Parathyroid adenoma (tissue), 2 donors: ENCODE data around the gene RPS29.

Source experiments
- H2AFZ ChIP-seq: fragments of 300-600 bp; sonication (generic); one replicate; pipeline ENCODE4 v1.7.0; 2017; ENCODE audit warnings: antibody characterized with exemption, mild to moderate bottlenecking
- H3K27ac ChIP-seq: fragments of 300-600 bp; sonication (generic); one replicate; pipeline ENCODE4 v1.7.0; 2017
- H3K27me3 ChIP-seq: fragments of 300-600 bp; sonication (generic); one replicate; pipeline ENCODE4 v1.7.0; 2017; ENCODE audit warnings: low read length; ENCODE audit not compliant: control insufficient read depth, insufficient read depth
- H3K36me3 ChIP-seq: fragments of 300-600 bp; sonication (generic); one replicate; pipeline ENCODE4 v1.7.0; 2017; ENCODE audit warnings: low read length; ENCODE audit not compliant: control insufficient read depth, insufficient read depth
- H3K4me1 ChIP-seq: fragments of 300-600 bp; sonication (generic); one replicate; pipeline ENCODE4 v1.7.0; 2017; ENCODE audit warnings: control low read depth
- H3K4me2 ChIP-seq: fragments of 300-600 bp; sonication (generic); one replicate; pipeline ENCODE4 v1.7.0; 2017; ENCODE audit warnings: low read length
- H3K4me3 ChIP-seq: fragments of 300-600 bp; sonication (generic); one replicate; pipeline ENCODE4 v1.7.0; 2017; ENCODE audit warnings: low read depth, low read length
- H3K79me2 ChIP-seq: fragments of 300-600 bp; sonication (generic); one replicate; pipeline ENCODE4 v1.7.0; 2017; ENCODE audit warnings: control low read depth
- H3K9ac ChIP-seq: fragments of 300-600 bp; sonication (generic); one replicate; pipeline ENCODE4 v1.7.0; 2017; ENCODE audit warnings: mild to moderate bottlenecking
- H3K9me3 ChIP-seq: fragments of 300-600 bp; sonication (generic); one replicate; pipeline ENCODE4 v1.7.0; 2017; ENCODE audit warnings: low read length; ENCODE audit not compliant: control insufficient read depth
- TF ChIP-seq, protein P1 (sequence below): fragments of 300-600 bp; sonication (generic); IDR thresholded peaks from one replicate; pipeline ENCODE4 v1.7.0; 2017; ENCODE audit warnings: antibody characterized with exemption, mild to moderate bottlenecking
- donor health status: primary hyperparathyroidism.

RPS29 gene

DNA sequence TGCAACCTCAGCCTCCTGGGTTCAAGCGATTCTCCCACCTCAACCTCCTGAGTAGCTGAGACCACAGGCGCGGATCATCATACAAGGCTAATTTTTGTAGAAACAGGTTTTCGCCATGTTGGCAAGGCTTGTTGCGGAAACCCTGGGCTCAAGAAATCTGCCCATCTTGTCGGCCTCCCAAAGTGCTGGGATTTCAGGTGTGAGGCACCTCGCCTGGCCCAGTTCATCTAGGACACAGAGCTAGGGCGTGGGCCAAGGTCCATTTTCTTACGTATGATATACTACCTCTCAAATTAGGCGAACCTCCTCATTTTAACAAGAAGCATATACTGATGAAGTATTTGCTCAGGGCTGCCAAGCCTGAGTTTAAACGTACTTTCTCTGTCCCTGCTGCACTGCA, 2.1 kb downstream of the RPS29 start:
- Histone ChIP-seq H3K4me3 (no peak overlapping the region), H3K9ac (no peak overlapping the region), H3K9me3 (no peaks in the 10 kb centered on the region), H3K27ac (no peak overlapping the region), H3K79me2 (peaks cover 40% of the 10 kb centered on the region), H3K36me3 (no peaks in the 10 kb centered on the region), H3K4me1 (peaks cover 3% of the 10 kb centered on the region), H3K27me3 (no peaks in the 10 kb centered on the region), H3K4me2 (no peak overlapping the region), H2AFZ (no peak overlapping the region)
- TF ChIP-seq, protein P1, sequence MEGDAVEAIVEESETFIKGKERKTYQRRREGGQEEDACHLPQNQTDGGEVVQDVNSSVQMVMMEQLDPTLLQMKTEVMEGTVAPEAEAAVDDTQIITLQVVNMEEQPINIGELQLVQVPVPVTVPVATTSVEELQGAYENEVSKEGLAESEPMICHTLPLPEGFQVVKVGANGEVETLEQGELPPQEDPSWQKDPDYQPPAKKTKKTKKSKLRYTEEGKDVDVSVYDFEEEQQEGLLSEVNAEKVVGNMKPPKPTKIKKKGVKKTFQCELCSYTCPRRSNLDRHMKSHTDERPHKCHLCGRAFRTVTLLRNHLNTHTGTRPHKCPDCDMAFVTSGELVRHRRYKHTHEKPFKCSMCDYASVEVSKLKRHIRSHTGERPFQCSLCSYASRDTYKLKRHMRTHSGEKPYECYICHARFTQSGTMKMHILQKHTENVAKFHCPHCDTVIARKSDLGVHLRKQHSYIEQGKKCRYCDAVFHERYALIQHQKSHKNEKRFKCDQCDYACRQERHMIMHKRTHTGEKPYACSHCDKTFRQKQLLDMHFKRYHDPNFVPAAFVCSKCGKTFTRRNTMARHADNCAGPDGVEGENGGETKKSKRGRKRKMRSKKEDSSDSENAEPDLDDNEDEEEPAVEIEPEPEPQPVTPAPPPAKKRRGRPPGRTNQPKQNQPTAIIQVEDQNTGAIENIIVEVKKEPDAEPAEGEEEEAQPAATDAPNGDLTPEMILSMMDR = no peak

DNA sequence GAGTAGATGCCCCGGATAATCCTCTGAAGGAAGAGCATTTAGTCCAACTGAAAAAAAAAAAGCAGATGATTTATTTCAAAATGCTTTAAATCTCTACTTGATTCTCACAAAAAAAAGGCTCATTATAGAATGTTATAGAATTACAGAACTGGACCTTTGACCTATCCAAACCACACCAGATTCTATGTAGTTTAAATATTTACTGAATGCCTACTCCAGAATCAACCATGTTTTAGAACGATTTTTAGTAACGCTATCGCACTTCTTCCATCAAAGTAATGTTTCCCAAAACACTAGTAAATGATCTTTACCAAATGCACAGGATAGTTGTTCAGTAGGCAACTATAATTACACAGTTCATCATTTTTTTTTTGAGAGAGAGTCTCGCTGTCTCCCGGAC, 2.6 kb downstream of the RPS29 start:
- Histone ChIP-seq H3K9me3 (no peaks in the 10 kb centered on the region), H3K79me2 (peaks cover 41% of the 10 kb centered on the region), H3K9ac (no peak overlapping the region), H3K27ac (no peak overlapping the region), H3K4me2 (no peak overlapping the region), H3K36me3 (no peaks in the 10 kb centered on the region), H3K4me3 (no peak overlapping the region), H3K27me3 (no peaks in the 10 kb centered on the region), H2AFZ (no peak overlapping the region), H3K4me1 (peaks cover 3% of the 10 kb centered on the region)
- TF ChIP-seq, protein P1 = no peak

DNA sequence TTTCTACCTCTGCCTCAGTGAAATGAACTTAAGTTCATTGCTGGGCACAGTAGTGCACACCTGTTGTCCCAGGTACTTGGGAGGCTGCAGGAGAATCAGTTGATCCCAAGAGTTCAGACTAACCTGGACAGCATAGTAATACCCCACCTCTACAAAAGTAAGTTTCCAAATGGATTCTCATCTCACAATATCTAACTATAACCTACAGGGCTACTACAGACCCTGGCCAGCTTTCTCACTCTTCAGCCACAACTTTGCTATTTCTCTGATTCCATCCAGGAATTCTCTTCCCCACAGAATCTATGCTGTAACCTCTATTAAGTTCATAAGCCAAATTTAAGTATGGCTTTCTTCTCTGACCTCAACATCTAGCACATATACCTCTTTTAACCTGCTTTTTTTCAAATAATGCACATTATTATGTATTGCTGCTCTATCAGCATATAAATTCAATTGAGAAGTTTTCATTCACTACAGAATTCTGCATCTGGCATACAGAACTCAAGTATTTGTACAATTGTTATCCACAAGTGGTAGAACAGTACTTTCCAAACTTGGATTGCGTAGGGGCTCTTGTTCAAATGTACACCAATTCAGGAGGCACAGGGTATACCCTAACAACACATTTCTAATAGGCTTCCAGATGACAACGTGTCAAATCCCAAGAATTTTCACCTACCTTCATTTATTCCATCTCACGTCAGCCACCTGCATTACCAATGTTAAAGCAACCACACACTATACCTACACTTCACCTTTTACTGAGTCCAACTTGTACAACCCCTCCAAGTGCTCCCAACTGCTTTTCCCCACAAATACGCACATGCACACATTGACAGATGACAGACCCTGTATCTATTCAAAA, 3.8 kb downstream of the RPS29 start:
- Histone ChIP-seq H3K27ac (no peak overlapping the region), H3K4me2 (no peak overlapping the region), H3K27me3 (no peaks in the 10 kb centered on the region), H3K9me3 (no peaks in the 10 kb centered on the region), H3K79me2 (peaks cover 41% of the 10 kb centered on the region), H3K9ac (no peak overlapping the region), H2AFZ (no peak overlapping the region), H3K36me3 (no peaks in the 10 kb centered on the region), H3K4me3 (no peak overlapping the region), H3K4me1 (peaks cover 3% of the 10 kb centered on the region)
- TF ChIP-seq, protein P1 = no peak

DNA sequence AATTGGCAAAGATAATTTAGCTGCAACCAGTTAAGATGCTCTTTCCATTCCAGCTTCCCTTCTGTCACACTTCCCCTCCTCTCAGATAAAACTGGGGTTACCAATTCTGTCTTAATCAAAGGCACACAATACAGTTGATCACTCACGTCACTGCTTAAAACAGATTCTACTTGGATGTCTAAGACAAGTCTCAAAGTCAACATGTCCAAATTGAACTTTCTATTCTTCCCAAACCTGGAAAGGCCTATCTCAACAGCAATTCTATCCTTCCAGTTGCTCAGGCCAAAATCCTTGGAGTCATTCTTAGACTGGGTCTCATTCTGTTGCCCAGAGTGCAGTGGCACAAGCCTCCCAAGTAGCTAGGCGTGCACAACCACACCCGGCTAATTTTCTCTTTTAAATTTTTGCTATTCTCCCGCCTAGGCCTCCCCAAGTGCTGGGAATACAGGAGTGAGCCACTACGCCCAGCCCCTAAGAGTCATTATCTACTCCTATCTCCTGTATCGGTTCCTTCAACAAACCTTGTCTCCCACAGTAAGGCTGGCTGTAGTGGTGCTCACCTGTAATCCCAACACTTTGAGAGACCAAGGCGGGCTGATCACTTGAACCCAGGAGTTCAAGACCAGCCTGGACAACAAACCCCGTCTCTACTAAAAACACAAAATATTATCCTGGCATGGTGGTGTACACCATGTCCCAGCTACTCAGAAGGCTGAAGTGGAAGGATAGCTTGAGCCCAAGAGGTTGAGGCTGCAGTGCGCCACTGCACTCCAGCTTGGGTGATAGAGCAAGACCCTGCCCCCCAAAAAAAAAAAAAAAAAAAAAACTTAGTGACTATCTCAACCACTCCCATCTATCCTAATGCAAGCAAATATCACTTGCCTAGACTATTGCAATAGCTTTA, 4.7 kb downstream of the RPS29 start:
- Histone ChIP-seq H3K9me3 (no peaks in the 10 kb centered on the region), H3K4me3 (no peak overlapping the region), H3K36me3 (no peaks in the 10 kb centered on the region), H3K27me3 (no peaks in the 10 kb centered on the region), H3K4me2 (no peak overlapping the region), H2AFZ (no peak overlapping the region), H3K79me2 (peaks cover 41% of the 10 kb centered on the region), H3K4me1 (peaks cover 3% of the 10 kb centered on the region), H3K27ac (no peak overlapping the region), H3K9ac (no peak overlapping the region)
- TF ChIP-seq, protein P1 = no peak
